PC-9 (cell line): Measurements from ENCODE around the gene GOLGA6L2.
"Not testable (repeated sequence)": the region's sequence is repeated elsewhere in the genome, so short reads cannot be mapped to it uniquely, and the experiment has no call there.

Experiments
- EZH2 ChIP-seq: fragments of 200-600 bp; sonication (generic); IDR thresholded peaks from 2 replicates; pipeline ENCODE4 v1.8.0; 2017; ENCODE audit warnings: antibody characterized with exemption, low read depth
- TF ChIP-seq, protein P1 (sequence below): fragments of 200-600 bp; sonication (generic); conservative IDR thresholded peaks from 2 replicates; pipeline ENCODE4 v1.6.1; 2017; ENCODE audit warnings: mixed run types, antibody characterized with exemption, mild to moderate bottlenecking, moderate library complexity

DNA sequence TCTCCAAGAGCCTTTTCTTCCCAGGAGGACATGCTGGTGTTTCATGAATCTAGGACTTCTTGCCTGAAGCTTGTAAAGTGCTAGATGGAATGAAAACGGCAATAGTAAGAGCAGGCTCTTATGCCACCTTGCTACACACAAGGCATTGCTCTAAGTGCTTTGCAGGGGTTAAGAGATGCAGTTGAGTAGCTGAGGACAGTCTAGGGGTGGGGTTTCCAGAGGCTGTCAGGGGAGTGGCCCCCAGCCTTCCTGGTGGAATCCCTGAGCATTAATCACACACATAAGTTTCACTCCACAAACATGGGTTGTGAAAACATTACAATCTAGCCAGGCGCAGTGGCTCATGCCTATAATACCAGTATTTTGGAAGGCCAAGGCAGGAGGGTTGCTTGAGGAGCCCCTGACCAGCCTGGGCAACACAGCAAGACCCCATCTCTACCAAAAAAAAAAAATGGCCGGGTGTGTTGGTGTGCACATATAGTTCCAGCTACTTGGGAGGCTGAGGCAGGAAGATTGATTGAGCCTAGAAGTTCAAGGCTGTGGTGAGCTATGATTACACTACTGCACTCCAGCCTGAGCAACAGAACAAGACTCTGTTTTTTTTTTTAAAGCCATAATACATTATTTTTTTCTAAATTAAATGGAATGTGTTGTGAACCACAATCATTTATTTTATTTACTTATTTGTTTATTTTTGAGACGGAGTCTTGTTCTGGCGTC lies 34.0 kb downstream of the GOLGA6L2 start:
- not testable (repeated sequence) for TF ChIP-seq EZH2
- TF ChIP-seq, protein P1, sequence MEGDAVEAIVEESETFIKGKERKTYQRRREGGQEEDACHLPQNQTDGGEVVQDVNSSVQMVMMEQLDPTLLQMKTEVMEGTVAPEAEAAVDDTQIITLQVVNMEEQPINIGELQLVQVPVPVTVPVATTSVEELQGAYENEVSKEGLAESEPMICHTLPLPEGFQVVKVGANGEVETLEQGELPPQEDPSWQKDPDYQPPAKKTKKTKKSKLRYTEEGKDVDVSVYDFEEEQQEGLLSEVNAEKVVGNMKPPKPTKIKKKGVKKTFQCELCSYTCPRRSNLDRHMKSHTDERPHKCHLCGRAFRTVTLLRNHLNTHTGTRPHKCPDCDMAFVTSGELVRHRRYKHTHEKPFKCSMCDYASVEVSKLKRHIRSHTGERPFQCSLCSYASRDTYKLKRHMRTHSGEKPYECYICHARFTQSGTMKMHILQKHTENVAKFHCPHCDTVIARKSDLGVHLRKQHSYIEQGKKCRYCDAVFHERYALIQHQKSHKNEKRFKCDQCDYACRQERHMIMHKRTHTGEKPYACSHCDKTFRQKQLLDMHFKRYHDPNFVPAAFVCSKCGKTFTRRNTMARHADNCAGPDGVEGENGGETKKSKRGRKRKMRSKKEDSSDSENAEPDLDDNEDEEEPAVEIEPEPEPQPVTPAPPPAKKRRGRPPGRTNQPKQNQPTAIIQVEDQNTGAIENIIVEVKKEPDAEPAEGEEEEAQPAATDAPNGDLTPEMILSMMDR: not testable (repeated sequence)
